Activated CD4-positive, CD25-positive, alpha-beta regulatory T cell (primary cell): ENCODE results near the gene NEK10.

Source experiments
- DNase-seq, 4 experiments: peaks; one replicate each; lab custom pipeline; 2025; lab: John Stamatoyannopoulos, UW

NEK10 gene

DNA sequence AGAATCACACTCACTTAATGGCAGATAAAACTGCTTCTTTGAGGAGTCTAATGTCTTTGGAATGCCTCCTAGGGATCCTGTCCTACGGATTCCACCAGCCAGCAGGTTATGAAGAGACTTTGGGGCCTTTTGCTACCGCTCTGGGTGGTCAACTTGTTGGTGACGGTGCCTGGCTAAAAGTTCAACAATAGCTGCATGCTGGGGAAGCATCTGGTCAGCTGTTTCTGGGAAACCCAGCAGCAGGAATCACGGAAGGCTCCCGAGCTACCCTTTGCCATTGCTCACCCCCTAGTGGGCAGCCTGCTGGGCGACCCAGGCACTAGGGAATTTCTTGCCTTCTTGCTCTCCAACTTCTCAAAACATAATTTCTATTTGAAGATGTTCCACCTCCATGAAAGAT lies 263.3 kb downstream of the NEK10 start:
- DNase-seq = no peak

DNA sequence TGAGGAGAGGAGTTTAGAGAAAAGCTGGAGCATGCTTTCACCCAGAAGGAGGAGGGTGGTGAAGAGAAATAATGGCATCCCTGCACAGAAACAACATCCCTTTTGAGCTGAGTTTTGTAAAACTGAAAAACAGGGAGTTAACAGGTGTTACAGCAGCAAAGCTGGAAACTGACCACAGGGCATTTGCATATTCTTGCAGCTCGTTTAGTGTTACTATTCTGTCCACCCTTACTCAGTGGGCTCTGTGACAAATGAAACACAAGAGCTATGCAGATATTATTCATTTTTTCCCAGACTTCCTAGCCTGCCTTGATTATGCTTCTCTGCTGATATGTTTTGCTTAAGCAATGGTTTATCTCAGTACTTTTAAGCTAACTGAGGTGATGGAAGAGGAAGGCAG lies 272.0 kb downstream of the NEK10 start:
- no peak for DNase-seq

DNA sequence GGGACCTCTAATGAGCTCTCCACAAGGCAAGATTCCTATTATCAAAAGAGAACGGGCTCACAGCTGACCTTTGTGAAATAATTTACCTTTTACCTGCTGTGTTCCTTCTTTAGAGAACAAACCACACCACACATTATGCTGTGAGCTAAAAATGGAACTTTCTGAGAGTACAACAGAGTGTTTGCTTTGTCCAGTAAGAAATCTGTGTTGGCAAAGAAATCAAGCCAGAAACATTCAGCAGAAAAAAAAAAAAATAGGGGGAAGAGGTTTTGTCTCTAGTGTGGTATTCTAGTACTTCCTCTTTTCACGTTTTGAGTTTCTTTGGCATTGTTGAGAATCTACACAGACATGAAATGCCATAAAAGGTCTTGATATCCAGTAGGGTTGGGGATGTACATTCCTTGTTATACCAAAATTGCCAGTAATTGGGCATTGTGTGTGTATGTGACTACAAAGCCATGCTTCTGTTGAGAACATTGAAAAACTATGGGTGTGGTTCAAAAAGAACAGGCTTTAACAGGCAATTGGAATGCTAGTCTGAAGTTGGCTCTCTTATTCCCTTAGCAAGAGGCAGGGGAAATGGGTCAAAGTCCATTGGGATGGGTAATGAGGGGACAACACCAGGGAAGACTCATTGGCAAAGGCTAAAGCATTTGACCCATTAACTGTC lies 273.5 kb downstream of the NEK10 start:
- DNase-seq = no peak

DNA sequence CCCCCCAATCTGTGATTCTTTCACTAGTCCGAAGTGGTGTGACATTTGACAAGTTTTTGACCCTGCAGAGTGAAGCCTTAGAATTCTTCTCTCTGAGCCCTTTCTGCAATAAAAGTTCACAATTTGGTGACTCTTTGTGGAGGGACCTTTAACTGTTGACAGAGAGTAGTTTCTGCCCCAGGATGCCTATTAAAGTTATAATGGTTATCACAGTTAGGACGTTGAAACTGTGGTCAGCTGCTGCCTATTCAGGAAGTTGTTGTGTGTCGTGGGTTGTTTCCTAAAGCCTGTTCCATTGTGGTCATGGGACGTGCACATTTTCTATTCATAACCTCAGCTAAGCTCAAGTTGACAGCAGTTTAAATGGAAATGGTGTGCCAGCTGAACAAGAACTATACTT lies 274.5 kb downstream of the NEK10 start:
- no peak for DNase-seq

GRCh38 chr3:27093771-27094170 lies 275.4 kb downstream of the NEK10 start:
- DNase-seq = no peak

GRCh38 chr3:27090275-27091041 lies 278.7 kb downstream of the NEK10 start:
- DNase-seq = no peak

GRCh38 chr3:27089645-27090044 lies 279.5 kb downstream of the NEK10 start:
- no peak for DNase-seq

DNA sequence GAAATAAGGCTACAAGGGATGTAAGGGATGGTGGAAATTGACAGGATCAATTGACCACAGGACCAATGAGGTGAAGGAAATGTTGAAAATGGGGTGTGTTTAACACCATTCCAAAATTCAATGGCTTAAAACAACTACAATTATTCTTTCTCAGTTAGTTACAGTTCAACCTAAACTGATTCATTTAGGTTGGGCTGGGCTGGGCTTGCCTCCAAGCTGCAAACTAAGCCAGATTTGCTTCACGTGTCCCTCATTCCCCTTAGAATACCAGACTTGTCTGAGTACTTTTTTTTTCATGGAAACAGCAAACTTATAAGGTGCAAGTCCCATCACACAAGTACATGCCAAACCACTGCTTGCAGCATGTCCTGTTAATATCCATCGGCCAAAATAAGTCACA lies 280.1 kb downstream of the NEK10 start:
- no peak for DNase-seq

DNA sequence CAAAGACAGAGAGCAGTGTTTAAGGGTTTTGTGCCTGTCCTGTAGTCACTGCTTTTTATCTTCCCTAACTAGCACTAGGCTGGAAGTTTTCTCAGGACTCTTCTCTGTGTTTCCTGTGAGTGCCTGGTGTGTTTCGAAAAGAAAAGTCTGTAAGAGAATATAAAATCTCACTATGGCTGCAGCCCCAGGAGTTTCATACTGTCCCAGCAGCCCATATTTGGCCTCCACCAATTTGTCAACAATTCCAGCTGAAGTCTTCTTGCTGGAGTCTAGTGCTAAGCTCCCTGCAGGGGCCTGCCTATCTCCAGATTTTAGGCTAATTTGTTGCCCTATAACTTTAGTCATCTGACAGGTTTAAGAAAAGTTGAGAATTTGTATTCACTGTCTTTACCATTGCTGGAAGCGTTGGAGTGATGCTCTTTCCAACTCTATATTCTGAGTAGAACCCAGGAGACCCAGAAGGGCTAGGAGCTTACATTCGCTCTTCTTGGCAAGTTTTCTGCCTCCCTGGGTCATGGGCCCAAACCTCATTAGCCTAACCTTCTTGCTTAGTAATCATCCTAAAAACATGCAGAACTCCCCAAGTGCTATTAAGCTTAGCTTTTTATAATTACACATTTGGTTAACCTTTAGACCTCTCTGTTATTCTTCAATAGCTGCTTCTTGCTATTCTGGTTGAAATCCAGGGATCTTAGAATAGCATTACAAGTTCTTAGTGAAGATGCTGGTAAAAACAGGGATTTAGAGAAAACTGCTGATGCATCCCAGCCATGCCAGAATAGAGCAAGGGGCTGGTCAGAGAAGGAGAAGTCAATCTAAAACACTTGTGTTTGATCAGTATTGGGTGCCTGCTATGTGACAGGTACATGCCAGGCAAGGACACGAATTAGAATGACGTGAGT lies 283.1 kb downstream of the NEK10 start:
- DNase-seq = no peak

GRCh38 chr3:27081992-27082607 lies 287.1 kb downstream of the NEK10 start:
- no peak for DNase-seq

- DNase-seq = no peak
Observed at GRCh38 chr3:27081566-27081965, 287.6 kb downstream of the NEK10 start.

DNA sequence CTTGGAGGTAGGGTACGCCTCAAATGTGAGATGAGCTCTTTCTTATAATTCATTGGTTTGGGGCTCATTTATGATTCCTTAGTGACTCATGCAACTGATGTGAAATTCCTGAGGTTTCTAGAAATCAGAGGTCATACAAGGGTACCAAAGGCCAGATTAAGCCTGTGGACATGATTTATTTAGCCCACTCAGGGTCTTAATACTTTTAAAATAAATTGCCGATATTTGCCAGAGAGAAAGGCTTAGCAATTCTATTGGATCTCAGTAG lies 289.0 kb downstream of the NEK10 start:
- no peak for DNase-seq

DNA sequence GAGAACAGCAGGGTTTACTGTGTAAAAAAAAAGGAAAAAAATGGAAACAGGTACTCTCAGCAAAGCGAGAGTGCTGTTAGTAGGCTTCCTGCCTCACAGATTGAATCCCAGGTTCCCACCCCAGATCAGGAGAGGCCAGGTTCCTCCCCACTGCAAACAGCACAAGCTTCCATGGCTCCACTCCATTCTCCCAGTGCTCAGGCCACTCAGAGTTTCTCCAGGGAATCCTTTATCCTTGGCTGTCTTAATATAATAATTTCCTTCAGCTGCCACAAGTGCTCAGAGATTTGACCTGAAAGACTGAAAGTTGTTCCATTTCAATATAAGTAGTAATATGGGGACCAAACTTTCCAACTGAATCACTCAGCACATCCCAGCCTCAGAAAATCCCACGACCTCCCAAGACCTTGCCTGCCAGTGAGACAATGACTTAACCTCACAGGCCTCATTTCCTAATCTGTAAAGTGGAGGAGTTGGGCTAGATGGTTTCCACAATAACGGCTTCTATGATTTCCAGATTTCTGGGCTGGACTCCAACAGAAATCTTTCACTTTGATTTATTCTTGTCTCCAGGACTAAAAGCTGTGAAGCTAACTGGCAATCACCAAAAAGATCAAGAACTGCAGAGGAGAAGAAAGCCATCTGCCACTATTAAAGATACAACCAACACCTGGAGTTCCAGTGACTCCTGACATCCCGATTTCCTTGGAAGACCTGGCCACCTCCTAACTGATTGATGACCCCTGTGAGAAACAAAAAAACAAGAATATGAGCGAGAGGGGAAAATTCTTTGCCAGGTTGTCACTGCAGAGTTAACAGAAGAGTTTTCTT lies 289.5 kb downstream of the NEK10 start:
- no peak for DNase-seq

DNA sequence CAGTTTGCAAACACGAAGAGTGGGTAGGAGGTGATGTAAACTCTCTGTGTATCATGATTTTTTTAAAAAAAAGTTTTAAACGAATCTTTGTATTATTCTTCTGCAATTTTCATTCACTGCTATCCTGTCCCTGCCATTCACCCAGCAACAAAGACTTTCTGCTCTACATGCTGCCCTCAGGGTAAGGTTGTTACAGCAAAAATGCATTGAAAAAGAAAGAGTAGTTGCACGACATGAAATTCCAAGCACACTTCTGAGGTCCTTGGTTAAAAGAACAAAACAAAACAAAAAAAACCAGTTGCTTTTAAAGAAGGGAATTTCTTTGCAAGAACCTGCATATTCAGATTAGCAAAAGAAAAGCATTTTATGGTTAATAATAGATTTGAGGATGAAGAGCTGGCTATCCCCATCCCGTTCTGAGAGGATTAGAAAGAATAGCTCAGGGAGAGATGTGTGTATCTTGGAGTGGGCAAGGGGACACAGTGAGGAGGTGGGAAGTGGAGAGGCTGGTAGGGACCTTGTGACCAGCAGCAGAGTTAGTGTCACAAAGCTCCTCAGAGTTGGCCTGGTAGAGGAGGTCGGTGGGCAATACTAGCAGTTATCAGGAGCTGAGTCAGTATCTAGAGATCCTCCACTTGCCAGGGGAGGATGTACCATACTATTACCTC lies 290.8 kb downstream of the NEK10 start:
- no peak for DNase-seq

DNA sequence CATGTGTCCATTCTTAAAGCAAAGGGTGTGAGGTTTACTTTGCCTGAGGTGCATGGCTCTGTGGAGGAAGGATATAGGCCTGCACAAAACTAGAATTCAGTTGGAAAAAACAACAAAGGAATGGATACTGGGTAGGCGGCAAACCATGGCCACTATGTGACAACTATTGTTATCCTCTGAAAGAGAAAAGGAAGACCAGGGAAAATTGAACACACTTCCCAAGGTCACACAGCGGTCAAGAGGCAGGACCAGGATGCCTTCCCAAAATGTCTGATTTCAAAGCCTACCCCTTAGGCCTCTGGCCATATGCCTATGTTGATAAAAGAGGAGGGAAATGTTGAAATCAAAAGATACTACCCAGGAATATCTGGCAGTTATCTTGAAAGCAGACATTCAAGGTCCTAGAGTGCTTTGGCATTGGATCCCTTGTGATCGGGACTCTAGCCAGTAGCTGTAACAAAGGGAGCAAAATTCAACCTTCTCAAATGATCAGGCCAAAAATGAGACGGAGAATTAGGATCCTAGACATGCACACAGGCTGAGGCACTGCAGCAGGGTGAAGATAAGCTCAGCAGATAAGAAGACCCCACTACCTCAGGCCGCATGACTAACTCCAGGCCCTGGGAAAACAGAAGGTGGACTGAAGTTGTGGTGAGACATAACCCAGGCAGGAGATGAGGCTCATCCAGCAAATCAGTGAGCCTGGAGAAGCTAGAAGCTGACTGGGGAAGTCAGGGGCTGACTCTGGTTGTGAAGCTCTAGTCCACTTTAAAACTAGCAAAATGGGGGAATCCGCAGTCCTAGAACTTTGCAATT lies 292.2 kb downstream of the NEK10 start:
- no peak for DNase-seq

GRCh38 chr3:27074914-27075313 lies 294.3 kb downstream of the NEK10 start:
- no peak for DNase-seq

DNA sequence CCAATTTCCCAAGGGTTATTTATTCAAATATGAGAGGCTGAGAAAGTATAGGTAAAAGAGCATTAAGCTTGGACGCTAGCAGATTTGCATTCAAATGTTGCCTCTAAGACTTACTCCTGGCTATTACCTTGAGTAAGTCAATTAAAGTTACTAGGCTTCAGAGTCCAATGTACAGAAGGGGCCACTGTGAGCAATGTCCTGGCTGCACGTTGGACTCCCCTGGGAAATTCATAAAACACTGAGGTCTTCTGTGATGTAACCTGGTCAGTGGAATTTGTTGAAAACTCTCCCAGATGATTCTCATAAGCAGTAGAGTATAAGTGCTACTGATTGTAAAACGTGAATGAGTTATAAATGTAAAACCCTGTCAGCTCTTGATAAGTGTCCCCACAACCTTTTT lies 295.3 kb downstream of the NEK10 start:
- no peak for DNase-seq

DNA sequence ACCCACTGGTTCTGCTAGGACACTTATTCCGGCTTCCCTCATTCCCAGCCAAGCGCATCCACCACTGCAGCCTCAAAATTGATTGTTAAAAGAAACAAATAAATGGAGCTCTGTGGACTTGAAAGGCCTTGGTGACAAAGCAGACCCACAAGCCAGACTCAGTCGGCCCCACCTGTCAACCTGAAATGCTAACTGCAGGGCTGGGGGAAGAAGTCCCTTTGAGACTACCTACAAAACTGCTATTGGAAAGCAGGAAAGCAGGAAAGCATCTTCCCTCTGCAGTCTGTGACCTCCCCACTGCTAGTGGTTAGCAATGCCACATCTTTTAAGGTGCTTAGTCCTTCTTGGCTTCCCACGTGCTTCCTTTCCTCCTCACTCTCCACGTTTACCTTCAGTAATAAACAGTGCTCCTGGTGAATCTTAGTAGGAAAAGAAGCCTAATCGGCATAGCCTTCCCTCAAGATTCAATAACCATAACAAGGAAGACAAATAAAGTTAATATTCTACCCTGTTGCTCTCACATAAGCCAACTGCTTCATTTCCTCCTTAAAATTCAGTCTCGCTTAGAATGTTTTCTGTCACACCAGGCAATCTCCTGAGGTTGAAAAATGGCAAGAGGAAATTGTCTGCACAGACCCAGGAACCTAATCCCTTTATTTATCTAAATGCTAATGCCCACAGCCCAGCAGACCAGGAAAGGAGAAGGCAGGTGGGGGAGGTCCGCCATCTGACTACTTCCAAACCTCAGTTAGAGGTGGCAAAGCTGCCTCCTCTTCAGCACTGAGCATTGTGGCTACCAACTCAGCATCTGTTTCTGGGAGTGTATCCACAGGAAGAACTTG lies 296.2 kb downstream of the NEK10 start:
- DNase-seq = no peak

DNA sequence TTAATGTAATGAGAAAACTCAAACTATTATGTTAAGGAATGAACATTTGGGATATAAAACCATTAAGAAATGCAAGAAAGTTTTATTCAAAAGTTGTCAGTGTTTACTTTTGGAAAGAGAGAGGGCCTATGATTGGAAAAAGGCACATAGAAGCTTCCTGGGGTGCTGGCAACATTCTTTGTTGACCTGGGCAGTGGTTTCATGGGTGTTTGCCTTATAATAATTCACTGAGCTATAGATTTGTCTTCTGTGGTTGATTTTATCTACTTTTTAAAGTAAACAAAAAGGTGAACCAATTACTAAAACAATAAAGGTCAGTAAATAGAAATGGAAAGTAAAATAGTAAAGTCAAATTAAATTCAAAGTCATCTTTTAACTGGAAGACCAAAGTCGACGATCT lies 308.8 kb downstream of the NEK10 start:
- DNase-seq = no peak
